A549 (cell line): ENCODE measurements around the gene KCNK13. TPM values are rescaled to one million over a fixed set of nuclear protein-coding genes. Genes with fewer than 3 reads are reported as not detected.

Experiments used
- ATAC-seq, 2 experiments: fragments of 200-7000 bp in 1 of 2; fragments of >200 bp in 1 of 2; cut with Nextera tagmentation in 1 of 2; cut with Tn5 transposase in 1 of 2; 3 replicates each; pipeline versions ENCODE4 v1.8.0 to v1.9.1; 2018 to 2020; ENCODE audit warnings: mild to moderate bottlenecking in 1 of 2, moderate library complexity in 1 of 2
- CTCF ChIA-PET: fragments of 300-600 bp; sonication (Branson Sonifier 250); formaldehyde crosslinking; extraction: SDS; loops from one replicate; lab custom pipeline; 2021; ENCODE audit warnings: antibody characterized with exemption, inconsistent platforms; lab: Yijun Ruan, JAX
- POLR2A ChIA-PET: fragments of 350-600 bp; formaldehyde crosslinking; extraction: SDS; loops from one replicate; lab custom pipeline; 2021; ENCODE audit warnings: antibody characterized with exemption, inconsistent platforms; lab: Yijun Ruan, JAX
- DNase-seq, 2 experiments: peaks; one replicate each; pipeline versions ENCODE4 v3.0.0 to v3.0.0-alpha.2; 2011 to 2016; ENCODE audit warnings: low read depth in 1 of 2, low spot score in 1 of 2
- FAIRE-seq: peaks from 2 replicates; lab custom pipeline; 2011; peaks lifted over from hg19 to GRCh38; lab: Jason Lieb, UNC
- H3K27ac ChIP-seq, 2 experiments: fragments of >200 bp; sonication (Bioruptor Twin); formaldehyde crosslinking; 3 replicates each; pipeline ENCODE4 v1.5.1; 2016 to 2017
- H3K4me1 ChIP-seq: fragments of >200 bp; sonication (Bioruptor Twin); formaldehyde crosslinking; 3 replicates; pipeline ENCODE4 v1.6.1; 2016
- H3K4me2 ChIP-seq: fragments of >200 bp; sonication (Bioruptor Twin); formaldehyde crosslinking; 3 replicates; pipeline ENCODE4 v1.6.1; 2016
- H3K4me3 ChIP-seq: fragments of >200 bp; sonication (Bioruptor Twin); formaldehyde crosslinking; 3 replicates; pipeline ENCODE4 v1.5.1; 2016
- H3K9me3 ChIP-seq: fragments of >200 bp; sonication (Bioruptor Twin); formaldehyde crosslinking; 3 replicates; pipeline ENCODE4 v1.6.1; 2016
- BHLHE40 ChIP-seq: IDR thresholded peaks from 2 replicates; pipeline ENCODE4 v1.6.1; 2012; ENCODE audit warnings: low read depth, low read length, inconsistent platforms
- CEBPB ChIP-seq, 2 experiments: fragments of >200 bp in 1 of 2; sonication (Bioruptor Twin) in 1 of 2; formaldehyde crosslinking in 1 of 2; IDR thresholded peaks; 2 replicates each; pipeline ENCODE4 v1.6.1; 2012 to 2016
- CHD4 ChIP-seq: fragments of 200-600 bp; sonication (generic); IDR thresholded peaks from 2 replicates; pipeline ENCODE4 v1.6.1; 2016; ENCODE audit warnings: antibody characterized with exemption, mild to moderate bottlenecking, borderline replicate concordance
- E2F6 ChIP-seq: IDR thresholded peaks from 2 replicates; pipeline ENCODE4 v1.6.1; 2012; ENCODE audit warnings: low read depth, borderline replicate concordance
- EHMT2 ChIP-seq: fragments of 200-600 bp; sonication (generic); IDR thresholded peaks from 2 replicates; pipeline ENCODE4 v1.6.1; 2016; ENCODE audit warnings: antibody characterized with exemption, low read depth, mild to moderate bottlenecking, moderate library complexity
- ESRRA ChIP-seq: fragments of 150-350 bp; IDR thresholded peaks from 2 replicates; pipeline ENCODE4 v1.6.1; 2014; ENCODE audit warnings: mild to moderate bottlenecking, low read length, borderline replicate concordance
- GATA3 ChIP-seq: IDR thresholded peaks from 2 replicates; pipeline ENCODE4 v1.6.1; 2012; ENCODE audit warnings: borderline replicate concordance
- HEYL ChIP-seq: fragments of 250-450 bp; sonication (Bioruptor Pico); IDR thresholded peaks from 2 replicates; pipeline ENCODE4 v1.8.0; 2021; ENCODE audit warnings: mild to moderate bottlenecking, moderate library complexity
- HOXB13 ChIP-seq: fragments of 250-450 bp; sonication (Bioruptor Pico); IDR thresholded peaks from 2 replicates; pipeline ENCODE4 v1.5.0; 2020; ENCODE audit warnings: low read depth, mild to moderate bottlenecking, moderate library complexity
- HOXB5 ChIP-seq: fragments of 250-450 bp; sonication (Bioruptor Pico); IDR thresholded peaks from 2 replicates; pipeline ENCODE4 v1.5.0; 2020; ENCODE audit warnings: mild to moderate bottlenecking, moderate library complexity
- MAFK ChIP-seq: fragments of 450-650 bp; IDR thresholded peaks from 2 replicates; pipeline ENCODE4 v1.6.1; 2014; ENCODE audit not compliant: partially characterized antibody
- MYC ChIP-seq: IDR thresholded peaks from 2 replicates; pipeline ENCODE4 v1.6.1; 2012; ENCODE audit warnings: mild to moderate bottlenecking, inconsistent platforms, low read length, improper control_type of control experiment, borderline replicate concordance
- NPAS2 ChIP-seq: fragments of 250-450 bp; sonication (Bioruptor Pico); IDR thresholded peaks from 2 replicates; pipeline ENCODE4 v1.8.0; 2022; ENCODE audit warnings: mild to moderate bottlenecking, moderate library complexity, borderline replicate concordance
- NR3C1 ChIP-seq: fragments of >200 bp; sonication (Bioruptor Twin); formaldehyde crosslinking; IDR thresholded peaks from 3 replicates; pipeline ENCODE4 v1.6.1; 2017
- POLR2AphosphoS2 ChIP-seq: conservative IDR thresholded peaks from 2 replicates; pipeline ENCODE4 v1.6.1; 2012; ENCODE audit warnings: low read length, improper control_type of control experiment, inconsistent platforms
- TFCP2L1 ChIP-seq: fragments of 250-450 bp; sonication (Bioruptor Pico); IDR thresholded peaks from 2 replicates; pipeline ENCODE4 v1.5.0; 2021; ENCODE audit warnings: mild to moderate bottlenecking
- ZC3H11A ChIP-seq: fragments of 450-650 bp; IDR thresholded peaks from 2 replicates; pipeline ENCODE4 v1.6.1; 2014; ENCODE audit warnings: antibody characterized with exemption, mild to moderate bottlenecking
- WGBS: methylation state at CpG from one replicate; pipeline ENCODE4 v1.1.6; 2017; ENCODE audit errors: missing lambda C conversion rate; 5-methylcytosine and 5-hydroxymethylcytosine counted together
- polyA plus RNA-seq, 4 experiments: library from polyadenylated mRNA; depleted of rRNA in 3 of 4; stranded (reverse); fragments of >200 nt; fragmentation: RNase III in 1 of 4; extraction: RNeasy Plus Mini Kit Qiagen cat#74134 plus additional on column Dnase treatment in 1 of 4; gene quantifications; 2 replicates in 3 of 4; 3 replicates in 1 of 4; pipeline ENCODE4 v1.2.3, GENCODE V29; 2011 to 2017
- TF ChIP-seq, protein P1 (sequence below): fragments of 200-600 bp; sonication (generic); IDR thresholded peaks from 2 replicates; pipeline ENCODE4 v1.6.1; 2016; ENCODE audit warnings: antibody characterized with exemption, mild to moderate bottlenecking, moderate library complexity
- TF ChIP-seq, protein P2 (sequence below): fragments of 250-450 bp; sonication (Bioruptor Pico); IDR thresholded peaks from 2 replicates; pipeline ENCODE4 v1.5.0; 2020; ENCODE audit warnings: low read depth, mild to moderate bottlenecking, moderate library complexity
- TF ChIP-seq, protein P3 (sequence below): IDR thresholded peaks from 2 replicates; pipeline ENCODE4 v1.6.1; 2012

The KCNK13 gene
- polyA plus RNA-seq, 2 of the 4 experiments (the other 2 are of a cell fraction), result not detected

- POLR2A ChIA-PET, result no interaction called here
- peak overlapping the region; percentile 54; the same call in 2 of the 3 replicates for H3K4me3 ChIP-seq
- CTCF ChIA-PET, result interaction anchor here (0.8 to 4.9 kb wide), 5 partner anchors 11 to 173 kb away, joined by 3 to 23 read pairs (median 4); no protein-coding TSS in a partner anchor
- ATAC-seq, result no peak
- TF ChIP-seq ZC3H11A, result no peak
- no peak for TF ChIP-seq EHMT2
- TF ChIP-seq MAFK, result no peak
- TF ChIP-seq HEYL, result no peak
- no peak for TF ChIP-seq HOXB5 (CRISPR knock-in tag)
- TF ChIP-seq TFCP2L1, result no peak
- no peak for DNase-seq
- no peak overlapping the region for H3K27ac ChIP-seq
- H3K9me3 ChIP-seq, result peaks cover 6% of the 10 kb centered on the region; the same call in 1 of the 3 replicates
- peaks cover 13% of the 10 kb centered on the region; the same call in 1 of the 3 replicates for H3K4me1 ChIP-seq
- FAIRE-seq, result no peak
- WGBS, result 53% methylated on average over 11 of the region's 11 CpGs
- H3K4me2 ChIP-seq, result peak overlapping the region; percentile 89
These were observed 1.2 kb downstream of the KCNK13 start for GRCh38 chr14:90062822-90063539.

GRCh38 chr14:90072350-90072749 is 10.6 kb downstream of the KCNK13 start:
- no peak overlapping the region for H3K4me2 ChIP-seq
- 30% methylated on average over 6 of the region's 6 CpGs for WGBS
- H3K4me3 ChIP-seq, result no peak overlapping the region
- POLR2A ChIA-PET, result no interaction called here
- no peak overlapping the region for H3K27ac ChIP-seq
- no peak for DNase-seq
- TF ChIP-seq POLR2AphosphoS2 (no peak), NPAS2 (CRISPR knock-in tag) (no peak), CEBPB (IDR thresholded peaks at IDR 0.05) (no peak), GATA3 (no peak), E2F6 (no peak), BHLHE40 (no peak), NR3C1 (no peak), EHMT2 (no peak), ESRRA (no peak), CHD4 (no peak), HOXB13 (CRISPR knock-in tag) (no peak), MYC (no peak)
- TF ChIP-seq, protein P1, sequence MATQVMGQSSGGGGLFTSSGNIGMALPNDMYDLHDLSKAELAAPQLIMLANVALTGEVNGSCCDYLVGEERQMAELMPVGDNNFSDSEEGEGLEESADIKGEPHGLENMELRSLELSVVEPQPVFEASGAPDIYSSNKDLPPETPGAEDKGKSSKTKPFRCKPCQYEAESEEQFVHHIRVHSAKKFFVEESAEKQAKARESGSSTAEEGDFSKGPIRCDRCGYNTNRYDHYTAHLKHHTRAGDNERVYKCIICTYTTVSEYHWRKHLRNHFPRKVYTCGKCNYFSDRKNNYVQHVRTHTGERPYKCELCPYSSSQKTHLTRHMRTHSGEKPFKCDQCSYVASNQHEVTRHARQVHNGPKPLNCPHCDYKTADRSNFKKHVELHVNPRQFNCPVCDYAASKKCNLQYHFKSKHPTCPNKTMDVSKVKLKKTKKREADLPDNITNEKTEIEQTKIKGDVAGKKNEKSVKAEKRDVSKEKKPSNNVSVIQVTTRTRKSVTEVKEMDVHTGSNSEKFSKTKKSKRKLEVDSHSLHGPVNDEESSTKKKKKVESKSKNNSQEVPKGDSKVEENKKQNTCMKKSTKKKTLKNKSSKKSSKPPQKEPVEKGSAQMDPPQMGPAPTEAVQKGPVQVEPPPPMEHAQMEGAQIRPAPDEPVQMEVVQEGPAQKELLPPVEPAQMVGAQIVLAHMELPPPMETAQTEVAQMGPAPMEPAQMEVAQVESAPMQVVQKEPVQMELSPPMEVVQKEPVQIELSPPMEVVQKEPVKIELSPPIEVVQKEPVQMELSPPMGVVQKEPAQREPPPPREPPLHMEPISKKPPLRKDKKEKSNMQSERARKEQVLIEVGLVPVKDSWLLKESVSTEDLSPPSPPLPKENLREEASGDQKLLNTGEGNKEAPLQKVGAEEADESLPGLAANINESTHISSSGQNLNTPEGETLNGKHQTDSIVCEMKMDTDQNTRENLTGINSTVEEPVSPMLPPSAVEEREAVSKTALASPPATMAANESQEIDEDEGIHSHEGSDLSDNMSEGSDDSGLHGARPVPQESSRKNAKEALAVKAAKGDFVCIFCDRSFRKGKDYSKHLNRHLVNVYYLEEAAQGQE, result no peak
- TF ChIP-seq, protein P2, sequence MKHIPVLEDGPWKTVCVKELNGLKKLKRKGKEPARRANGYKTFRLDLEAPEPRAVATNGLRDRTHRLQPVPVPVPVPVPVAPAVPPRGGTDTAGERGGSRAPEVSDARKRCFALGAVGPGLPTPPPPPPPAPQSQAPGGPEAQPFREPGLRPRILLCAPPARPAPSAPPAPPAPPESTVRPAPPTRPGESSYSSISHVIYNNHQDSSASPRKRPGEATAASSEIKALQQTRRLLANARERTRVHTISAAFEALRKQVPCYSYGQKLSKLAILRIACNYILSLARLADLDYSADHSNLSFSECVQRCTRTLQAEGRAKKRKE (CRISPR knock-in tag), result no peak
- TF ChIP-seq, protein P3, sequence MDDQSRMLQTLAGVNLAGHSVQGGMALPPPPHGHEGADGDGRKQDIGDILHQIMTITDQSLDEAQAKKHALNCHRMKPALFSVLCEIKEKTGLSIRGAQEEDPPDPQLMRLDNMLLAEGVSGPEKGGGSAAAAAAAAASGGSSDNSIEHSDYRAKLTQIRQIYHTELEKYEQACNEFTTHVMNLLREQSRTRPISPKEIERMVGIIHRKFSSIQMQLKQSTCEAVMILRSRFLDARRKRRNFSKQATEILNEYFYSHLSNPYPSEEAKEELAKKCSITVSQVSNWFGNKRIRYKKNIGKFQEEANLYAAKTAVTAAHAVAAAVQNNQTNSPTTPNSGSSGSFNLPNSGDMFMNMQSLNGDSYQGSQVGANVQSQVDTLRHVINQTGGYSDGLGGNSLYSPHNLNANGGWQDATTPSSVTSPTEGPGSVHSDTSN, result no peak
- CTCF ChIA-PET, result interaction anchor here (1.6 kb wide), 1 partner anchor 10 kb away, joined by 5 read pairs; the partner anchor contains the start of gene KCNK13
- FAIRE-seq, result no peak
- H3K9me3 ChIP-seq, result no peaks in the 10 kb centered on the region
- peak in 1 of 2 experiments; percentile 33; a peak in 2 of 6 replicates for ATAC-seq
- H3K4me1 ChIP-seq, result no peaks in the 10 kb centered on the region
